Hepatocyte (in vitro differentiated cells): Measurements from ENCODE around the gene TXNDC11.

Experiments used
- EZH2 ChIP-seq: fragments of 200-600 bp; sonication (generic); IDR thresholded peaks from 2 replicates; pipeline ENCODE4 v1.6.1; 2016; ENCODE audit warnings: antibody characterized with exemption, mild to moderate bottlenecking, borderline replicate concordance
- EZH2phosphoT487 ChIP-seq: fragments of 200-600 bp; sonication (generic); IDR thresholded peaks from one replicate; pipeline ENCODE4 v1.6.1; 2018; ENCODE audit warnings: antibody characterized with exemption, mild to moderate bottlenecking, low read depth, moderate library complexity; ENCODE audit not compliant: unreplicated experiment, severe bottlenecking
- TF ChIP-seq, protein P1 (sequence below): fragments of 200-600 bp; sonication (generic); IDR thresholded peaks from 2 replicates; pipeline ENCODE4 v1.5.1; 2016; ENCODE audit warnings: antibody characterized with exemption, mild to moderate bottlenecking; ENCODE audit not compliant: poor library complexity

DNA sequence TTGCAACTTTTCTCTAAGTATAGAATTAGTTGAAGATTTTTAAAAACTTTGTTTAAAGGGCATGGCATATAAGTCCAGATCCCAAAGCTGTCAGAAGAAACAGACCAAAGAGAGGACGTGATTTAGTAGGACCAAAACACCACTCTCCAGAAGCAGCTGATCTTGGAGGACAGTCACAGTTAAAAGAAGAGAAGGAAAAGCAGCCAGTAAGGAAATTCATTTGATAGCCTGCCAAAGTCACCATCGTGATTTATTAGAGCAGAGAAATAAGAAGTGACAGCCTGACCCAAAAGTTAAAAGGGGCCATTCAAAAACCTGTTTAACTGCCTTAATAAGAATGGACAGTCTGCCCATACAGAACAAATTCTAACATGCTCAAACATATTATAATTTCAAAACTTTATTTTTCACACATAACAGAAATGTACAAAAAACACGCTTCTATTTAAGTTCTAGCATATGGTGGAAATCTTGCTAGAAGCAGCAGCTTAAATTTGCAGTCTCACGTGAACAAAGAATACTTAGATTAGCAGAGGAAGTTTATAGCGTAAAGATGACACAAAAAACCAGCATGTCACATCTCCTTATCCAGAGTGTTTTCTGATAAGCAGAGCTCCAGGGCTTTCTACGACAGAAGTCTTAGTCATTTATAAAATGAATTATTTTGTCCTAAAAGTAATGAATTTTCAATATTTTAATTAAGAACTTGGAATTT is 37.2 kb downstream of the TXNDC11 start:
- TF ChIP-seq, protein P1, sequence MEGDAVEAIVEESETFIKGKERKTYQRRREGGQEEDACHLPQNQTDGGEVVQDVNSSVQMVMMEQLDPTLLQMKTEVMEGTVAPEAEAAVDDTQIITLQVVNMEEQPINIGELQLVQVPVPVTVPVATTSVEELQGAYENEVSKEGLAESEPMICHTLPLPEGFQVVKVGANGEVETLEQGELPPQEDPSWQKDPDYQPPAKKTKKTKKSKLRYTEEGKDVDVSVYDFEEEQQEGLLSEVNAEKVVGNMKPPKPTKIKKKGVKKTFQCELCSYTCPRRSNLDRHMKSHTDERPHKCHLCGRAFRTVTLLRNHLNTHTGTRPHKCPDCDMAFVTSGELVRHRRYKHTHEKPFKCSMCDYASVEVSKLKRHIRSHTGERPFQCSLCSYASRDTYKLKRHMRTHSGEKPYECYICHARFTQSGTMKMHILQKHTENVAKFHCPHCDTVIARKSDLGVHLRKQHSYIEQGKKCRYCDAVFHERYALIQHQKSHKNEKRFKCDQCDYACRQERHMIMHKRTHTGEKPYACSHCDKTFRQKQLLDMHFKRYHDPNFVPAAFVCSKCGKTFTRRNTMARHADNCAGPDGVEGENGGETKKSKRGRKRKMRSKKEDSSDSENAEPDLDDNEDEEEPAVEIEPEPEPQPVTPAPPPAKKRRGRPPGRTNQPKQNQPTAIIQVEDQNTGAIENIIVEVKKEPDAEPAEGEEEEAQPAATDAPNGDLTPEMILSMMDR: no peak
- no peak for TF ChIP-seq EZH2
- TF ChIP-seq EZH2phosphoT487: no peak
